Mammary epithelial cell (primary cell): ENCODE results near the gene OR2AE1.

Experiments
- EZH2 ChIP-seq: IDR thresholded peaks from 2 replicates; pipeline ENCODE4 v1.6.1; 2012; ENCODE audit warnings: low read length, inconsistent platforms, borderline replicate concordance
- TF ChIP-seq, protein P1 (sequence below), 2 donors: IDR thresholded peaks in 1 of 2; conservative IDR thresholded peaks in 1 of 2; 2 replicates each; pipeline ENCODE4 v1.5.1; 2011 to 2012; ENCODE audit warnings: inconsistent platforms in 2 of 2, low read length in 2 of 2, mild to moderate bottlenecking in 2 of 2, control low read depth in 1 of 2, low read depth in 1 of 2; ENCODE audit not compliant: insufficient read depth in 1 of 2; ENCODE audit errors: extremely low read depth in 1 of 2

DNA sequence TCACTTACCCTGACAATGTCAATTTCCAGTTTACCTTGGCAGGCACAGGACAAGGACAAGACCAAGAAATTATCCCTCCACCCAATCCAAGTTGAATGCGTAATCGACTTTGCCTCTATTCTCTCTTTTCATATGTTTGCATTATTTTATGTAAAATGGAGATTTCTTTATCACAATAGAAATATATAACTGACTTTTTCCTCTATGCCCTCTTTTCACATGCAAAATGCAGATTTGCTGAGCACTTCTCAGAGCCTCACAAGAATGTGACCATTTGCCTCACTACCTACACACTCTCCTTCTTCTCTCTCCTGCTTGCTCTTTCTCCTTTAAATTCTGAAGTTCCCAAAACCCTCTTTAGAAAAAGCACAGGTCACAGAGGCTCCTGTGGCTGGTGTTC is 33.9 kb downstream of the OR2AE1 start:
- TF ChIP-seq, protein P1, sequence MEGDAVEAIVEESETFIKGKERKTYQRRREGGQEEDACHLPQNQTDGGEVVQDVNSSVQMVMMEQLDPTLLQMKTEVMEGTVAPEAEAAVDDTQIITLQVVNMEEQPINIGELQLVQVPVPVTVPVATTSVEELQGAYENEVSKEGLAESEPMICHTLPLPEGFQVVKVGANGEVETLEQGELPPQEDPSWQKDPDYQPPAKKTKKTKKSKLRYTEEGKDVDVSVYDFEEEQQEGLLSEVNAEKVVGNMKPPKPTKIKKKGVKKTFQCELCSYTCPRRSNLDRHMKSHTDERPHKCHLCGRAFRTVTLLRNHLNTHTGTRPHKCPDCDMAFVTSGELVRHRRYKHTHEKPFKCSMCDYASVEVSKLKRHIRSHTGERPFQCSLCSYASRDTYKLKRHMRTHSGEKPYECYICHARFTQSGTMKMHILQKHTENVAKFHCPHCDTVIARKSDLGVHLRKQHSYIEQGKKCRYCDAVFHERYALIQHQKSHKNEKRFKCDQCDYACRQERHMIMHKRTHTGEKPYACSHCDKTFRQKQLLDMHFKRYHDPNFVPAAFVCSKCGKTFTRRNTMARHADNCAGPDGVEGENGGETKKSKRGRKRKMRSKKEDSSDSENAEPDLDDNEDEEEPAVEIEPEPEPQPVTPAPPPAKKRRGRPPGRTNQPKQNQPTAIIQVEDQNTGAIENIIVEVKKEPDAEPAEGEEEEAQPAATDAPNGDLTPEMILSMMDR (conservative IDR thresholded peaks at IDR 0.05 in 1 of 2, IDR thresholded peaks at IDR 0.05 in 1 of 2; ENCODE audit: extremely low read depth in 1 of 2, insufficient read depth in 1 of 2, low read depth in 1 of 2, low read length in 2 of 2), result no peak
- no peak for TF ChIP-seq EZH2
